NT2/D1 (cell line): ENCODE measurements around the gene SMIM36.

Experiments
- SUZ12 ChIP-seq: IDR thresholded peaks from 2 replicates; pipeline ENCODE4 v1.6.1; 2011; ENCODE audit not compliant: insufficient read length, insufficient read depth; ENCODE audit errors: extremely low read depth
- YY1 ChIP-seq: IDR thresholded peaks from 2 replicates; pipeline ENCODE4 v1.6.1; 2011; ENCODE audit not compliant: insufficient read length, insufficient read depth
- ZNF274 ChIP-seq: IDR thresholded peaks from 2 replicates; pipeline ENCODE4 v1.6.1; 2011; ENCODE audit warnings: mild to moderate bottlenecking, low read depth, low read length

DNA sequence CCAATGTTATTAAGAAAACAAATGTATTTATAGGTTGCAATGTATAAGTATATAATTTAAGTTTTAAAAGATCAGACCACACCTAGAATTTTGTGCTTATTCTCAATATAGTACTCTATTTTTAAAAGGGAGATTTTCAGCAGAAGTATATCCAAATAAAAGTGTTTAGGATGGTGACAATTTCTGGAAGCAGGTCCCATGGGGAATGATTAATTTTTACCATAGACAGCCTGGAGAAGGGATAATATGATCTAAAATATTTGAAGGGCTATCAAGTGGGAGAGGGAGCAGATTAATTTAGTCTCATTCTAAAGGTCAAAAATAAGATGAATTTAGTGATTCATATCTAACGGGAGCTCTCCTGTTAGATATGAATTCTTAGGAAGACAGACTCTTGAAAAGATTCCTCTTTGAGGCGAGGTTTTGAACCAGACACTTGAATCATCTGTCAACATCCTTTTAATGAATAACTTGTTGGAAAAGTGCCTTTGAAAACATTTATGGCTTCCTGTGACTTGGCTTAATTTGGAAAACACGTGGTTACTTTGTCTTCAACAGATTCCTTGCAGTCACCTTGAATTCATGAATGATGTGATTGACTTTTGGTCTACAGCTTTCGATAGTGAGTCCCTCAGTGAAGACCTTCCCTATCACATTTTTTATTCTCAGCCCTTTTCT, 29.3 kb upstream of the SMIM36 start:
- no peak for TF ChIP-seq YY1
- TF ChIP-seq ZNF274: no peak
- no peak for TF ChIP-seq SUZ12
